Measurements from ENCODE around the gene ENOSF1. TPM values are rescaled to one million over a fixed set of nuclear protein-coding genes. Genes with fewer than 3 reads are reported as not detected.
A peak's percentile ranks its signal among the peaks of the same experiment; 100 is the strongest.

ENOSF1 gene
- total and polyA plus RNA-seq, 8 donors, result 72.7 to 136 (median 119) TPM

GRCh38 chr18:622289-622688 lies 90.1 kb downstream of the ENOSF1 start:
- Histone ChIP-seq H3K36me3 (no peaks in the 10 kb centered on the region), H3K4me1 (no peaks in the 10 kb centered on the region), H3K4me3 (no peak overlapping the region), H3K27me3 (no peaks in the 10 kb centered on the region), H3K9me3 (no peaks in the 10 kb centered on the region), H3K27ac (no peak overlapping the region)
- TF ChIP-seq CTCF (IDR thresholded peaks at IDR 0.05), result no peak
- DNase-seq (no peak), ATAC-seq (no peak)
- intact Hi-C loops (cut with DNase I), result loop anchor here in 1 of 2 donors (5.0 kb wide), 1 partner anchor 215 kb away; no protein-coding TSS in a partner anchor

- H3K27ac ChIP-seq, result no peak overlapping the region
- H3K9me3 ChIP-seq, result no peaks in the 10 kb centered on the region
- DNase-seq (peak in 2 of 4 donors; percentile 75 to 80), ATAC-seq (peak; percentile 20)
- H3K4me1 ChIP-seq, result no peaks in the 10 kb centered on the region
- TF ChIP-seq CTCF (IDR thresholded peaks at IDR 0.05), result no peak
- H3K27me3 ChIP-seq, result no peaks in the 10 kb centered on the region
- intact Hi-C loops (cut with DNase I), result loop anchor here in 1 of 2 donors (5.0 kb wide), 1 partner anchor 216 kb away; no protein-coding TSS in a partner anchor
- H3K4me3 ChIP-seq, result no peak overlapping the region
- no peaks in the 10 kb centered on the region for H3K36me3 ChIP-seq
Measured at GRCh38 chr18:621291-622043, 91.0 kb downstream of the ENOSF1 start.

Other genes starting within 250 kb of the ENOSF1 start
- gene COLEC12, start 211.9 kb downstream of the ENOSF1 start, total RNA-seq, result 10 to 100 TPM; 32.9 to 45.2 TPM
- 100 to 1,000 TPM in 4 of 6 donors, 10 to 100 TPM in 2; 95.7 to 124 (median 109) TPM for gene COLEC12, start 211.9 kb downstream of the ENOSF1 start, polyA plus RNA-seq (ENCODE audit: insufficient read length in 6 of 6)
- gene CETN1, start 132.2 kb downstream of the ENOSF1 start, total RNA-seq, result not detected
- not detected for gene CETN1, start 132.2 kb downstream of the ENOSF1 start, polyA plus RNA-seq (ENCODE audit: insufficient read length in 6 of 6)
- 1 to 10 TPM; 1.3 to 1.4 TPM for gene CLUL1, start 115.6 kb downstream of the ENOSF1 start, total RNA-seq
- 10 to 100 TPM; 12.6 to 15.4 (median 13.0) TPM for gene CLUL1, start 115.6 kb downstream of the ENOSF1 start, polyA plus RNA-seq (ENCODE audit: insufficient read length in 6 of 6)
- gene TYMS, start 55.0 kb downstream of the ENOSF1 start, total RNA-seq, result 10 to 100 TPM; 25.9 to 39.6 TPM
- 100 to 1,000 TPM; 117 to 226 (median 151) TPM for gene TYMS, start 55.0 kb downstream of the ENOSF1 start, polyA plus RNA-seq (ENCODE audit: insufficient read length in 6 of 6)
- gene YES1, start 99.6 kb upstream of the ENOSF1 start, total RNA-seq, result 10 to 100 TPM; 36.9 to 41.9 TPM
- gene YES1, start 99.6 kb upstream of the ENOSF1 start, polyA plus RNA-seq (ENCODE audit: insufficient read length in 6 of 6), result 10 to 100 TPM; 55.4 to 69.9 (median 62.8) TPM
- under 1 TPM in 1 of 2 donors, not detected in 1; 0.08 TPM for gene ADCYAP1, start 192.2 kb upstream of the ENOSF1 start, total RNA-seq
- gene ADCYAP1, start 192.2 kb upstream of the ENOSF1 start, polyA plus RNA-seq (ENCODE audit: insufficient read length in 6 of 6), result under 1 TPM in 5 of 6 donors, not detected in 1; 0.07 to 0.19 (median 0.11) TPM